Measurements from ENCODE around the gene L3MBTL2. TPM values are rescaled to one million over a fixed set of nuclear protein-coding genes. Genes with fewer than 3 reads are reported as not detected.
A peak's percentile ranks its signal among the peaks of the same experiment; 100 is the strongest.

The L3MBTL2 gene
- total and polyA plus RNA-seq, 9 of the 15 experiments (the other 6 are each of a cell fraction or from before 2014, with no cell fraction given), result 10.3 to 23.1 (median 18.6) TPM

DNA sequence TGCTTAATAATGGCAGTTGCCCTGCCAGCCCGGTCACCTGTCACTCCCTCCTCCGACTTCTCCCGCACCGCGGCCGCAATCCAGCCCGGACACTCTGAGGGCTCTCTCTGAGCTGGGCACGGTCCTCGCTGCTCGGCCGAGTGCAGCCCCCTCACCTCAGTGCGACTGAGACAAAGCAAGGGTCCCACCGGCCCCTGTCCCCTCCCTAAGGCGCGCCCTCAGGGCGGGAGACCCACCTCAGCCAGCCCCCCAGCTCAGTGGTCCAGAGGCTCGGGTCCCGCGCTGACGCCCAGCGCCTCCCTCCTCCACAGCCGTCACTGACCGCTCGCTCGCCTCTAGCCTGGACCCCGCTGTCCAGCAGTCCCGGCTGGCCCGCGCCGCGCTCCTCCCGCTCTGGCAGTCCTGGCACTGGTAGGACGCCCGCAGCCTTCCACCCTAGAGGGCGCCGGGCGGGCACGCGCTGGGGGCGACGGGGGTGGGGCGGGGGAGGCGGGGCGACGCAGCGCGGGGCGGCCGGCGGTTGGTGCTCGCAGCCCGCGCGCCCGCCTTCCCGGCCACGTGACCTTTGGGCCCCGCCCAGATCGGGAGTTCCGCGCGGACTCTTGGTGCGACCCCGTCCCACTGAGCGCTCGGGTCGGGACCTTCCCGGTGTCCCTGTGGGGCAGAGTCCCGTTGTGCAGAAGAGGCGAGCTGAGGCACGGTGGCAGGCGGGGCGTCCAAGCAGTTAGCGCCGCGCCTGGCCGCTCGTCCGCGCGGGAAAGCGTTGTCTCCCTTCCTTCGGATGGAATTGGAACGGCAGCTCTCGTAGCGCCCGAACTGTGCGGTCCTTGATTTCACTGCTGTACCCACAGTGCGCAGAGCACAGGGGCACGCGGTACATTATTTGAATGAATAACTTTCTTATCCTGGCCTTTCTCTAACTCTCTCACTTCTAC lies 7.8 kb upstream of the L3MBTL2 start (continued):
- TF ChIP-seq, protein P1, sequence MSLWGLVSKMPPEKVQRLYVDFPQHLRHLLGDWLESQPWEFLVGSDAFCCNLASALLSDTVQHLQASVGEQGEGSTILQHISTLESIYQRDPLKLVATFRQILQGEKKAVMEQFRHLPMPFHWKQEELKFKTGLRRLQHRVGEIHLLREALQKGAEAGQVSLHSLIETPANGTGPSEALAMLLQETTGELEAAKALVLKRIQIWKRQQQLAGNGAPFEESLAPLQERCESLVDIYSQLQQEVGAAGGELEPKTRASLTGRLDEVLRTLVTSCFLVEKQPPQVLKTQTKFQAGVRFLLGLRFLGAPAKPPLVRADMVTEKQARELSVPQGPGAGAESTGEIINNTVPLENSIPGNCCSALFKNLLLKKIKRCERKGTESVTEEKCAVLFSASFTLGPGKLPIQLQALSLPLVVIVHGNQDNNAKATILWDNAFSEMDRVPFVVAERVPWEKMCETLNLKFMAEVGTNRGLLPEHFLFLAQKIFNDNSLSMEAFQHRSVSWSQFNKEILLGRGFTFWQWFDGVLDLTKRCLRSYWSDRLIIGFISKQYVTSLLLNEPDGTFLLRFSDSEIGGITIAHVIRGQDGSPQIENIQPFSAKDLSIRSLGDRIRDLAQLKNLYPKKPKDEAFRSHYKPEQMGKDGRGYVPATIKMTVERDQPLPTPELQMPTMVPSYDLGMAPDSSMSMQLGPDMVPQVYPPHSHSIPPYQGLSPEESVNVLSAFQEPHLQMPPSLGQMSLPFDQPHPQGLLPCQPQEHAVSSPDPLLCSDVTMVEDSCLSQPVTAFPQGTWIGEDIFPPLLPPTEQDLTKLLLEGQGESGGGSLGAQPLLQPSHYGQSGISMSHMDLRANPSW (CRISPR knock-in tag; IDR thresholded peaks at IDR 0.05), result no peak
- TF ChIP-seq ZKSCAN1 (IDR thresholded peaks at IDR 0.05; ENCODE audit: low read depth, low read length) (no peak), IFI16 (CRISPR knock-in tag; IDR thresholded peaks at IDR 0.05) (no peak), L3MBTL2 (IDR thresholded peaks at IDR 0.05) (peak; percentile 84; the same call in 1 of the 2 replicates), IRF2 (CRISPR knock-in tag; IDR thresholded peaks at IDR 0.05) (no peak), KDM4B (IDR thresholded peaks at IDR 0.05; ENCODE audit: borderline replicate concordance in 2 of 2, low read depth in 1 of 2) (no peak), HCFC1 (IDR thresholded peaks at IDR 0.05; ENCODE audit: low read depth, low read length) (no peak), CBX1 (IDR thresholded peaks at IDR 0.05; ENCODE audit: low read depth) (no peak), E2F3 (CRISPR knock-in tag; IDR thresholded peaks at IDR 0.05) (peak; percentile 80; the same call in 1 of the 2 replicates), RBBP5 (IDR thresholded peaks at IDR 0.05; ENCODE audit: borderline replicate concordance, insufficient read depth, low read length, poor library complexity, severe bottlenecking) (peak; percentile 71), MXI1 (IDR thresholded peaks at IDR 0.05; ENCODE audit: low read depth, low read length) (no peak), NRF1 (conservative IDR thresholded peaks at IDR 0.05 in 1 of 2, IDR thresholded peaks at IDR 0.05 in 1 of 2) (peak in 1 of 2 experiments; percentile 36; a peak in 2 of 4 replicates), TOE1 (IDR thresholded peaks at IDR 0.05; ENCODE audit: borderline replicate concordance) (peak; percentile 81; the same call in 1 of the 2 replicates), TOE1 (CRISPR knock-in tag; IDR thresholded peaks at IDR 0.05; ENCODE audit: borderline replicate concordance, low read depth) (no peak)
- TF ChIP-seq, protein P2, sequence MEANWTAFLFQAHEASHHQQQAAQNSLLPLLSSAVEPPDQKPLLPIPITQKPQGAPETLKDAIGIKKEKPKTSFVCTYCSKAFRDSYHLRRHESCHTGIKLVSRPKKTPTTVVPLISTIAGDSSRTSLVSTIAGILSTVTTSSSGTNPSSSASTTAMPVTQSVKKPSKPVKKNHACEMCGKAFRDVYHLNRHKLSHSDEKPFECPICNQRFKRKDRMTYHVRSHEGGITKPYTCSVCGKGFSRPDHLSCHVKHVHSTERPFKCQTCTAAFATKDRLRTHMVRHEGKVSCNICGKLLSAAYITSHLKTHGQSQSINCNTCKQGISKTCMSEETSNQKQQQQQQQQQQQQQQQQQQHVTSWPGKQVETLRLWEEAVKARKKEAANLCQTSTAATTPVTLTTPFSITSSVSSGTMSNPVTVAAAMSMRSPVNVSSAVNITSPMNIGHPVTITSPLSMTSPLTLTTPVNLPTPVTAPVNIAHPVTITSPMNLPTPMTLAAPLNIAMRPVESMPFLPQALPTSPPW (CRISPR knock-in tag; IDR thresholded peaks at IDR 0.05), result peak; percentile 96
- TF ChIP-seq, protein P3, sequence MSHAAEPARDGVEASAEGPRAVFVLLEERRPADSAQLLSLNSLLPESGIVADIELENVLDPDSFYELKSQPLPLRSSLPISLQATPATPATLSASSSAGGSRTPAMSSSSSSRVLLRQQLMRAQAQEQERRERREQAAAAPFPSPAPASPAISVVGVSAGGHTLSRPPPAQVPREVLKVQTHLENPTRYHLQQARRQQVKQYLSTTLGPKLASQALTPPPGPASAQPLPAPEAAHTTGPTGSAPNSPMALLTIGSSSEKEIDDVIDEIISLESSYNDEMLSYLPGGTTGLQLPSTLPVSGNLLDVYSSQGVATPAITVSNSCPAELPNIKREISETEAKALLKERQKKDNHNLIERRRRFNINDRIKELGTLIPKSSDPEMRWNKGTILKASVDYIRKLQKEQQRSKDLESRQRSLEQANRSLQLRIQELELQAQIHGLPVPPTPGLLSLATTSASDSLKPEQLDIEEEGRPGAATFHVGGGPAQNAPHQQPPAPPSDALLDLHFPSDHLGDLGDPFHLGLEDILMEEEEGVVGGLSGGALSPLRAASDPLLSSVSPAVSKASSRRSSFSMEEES (CRISPR knock-in tag; IDR thresholded peaks at IDR 0.05), result peak; percentile 81
- TF ChIP-seq, protein P4, sequence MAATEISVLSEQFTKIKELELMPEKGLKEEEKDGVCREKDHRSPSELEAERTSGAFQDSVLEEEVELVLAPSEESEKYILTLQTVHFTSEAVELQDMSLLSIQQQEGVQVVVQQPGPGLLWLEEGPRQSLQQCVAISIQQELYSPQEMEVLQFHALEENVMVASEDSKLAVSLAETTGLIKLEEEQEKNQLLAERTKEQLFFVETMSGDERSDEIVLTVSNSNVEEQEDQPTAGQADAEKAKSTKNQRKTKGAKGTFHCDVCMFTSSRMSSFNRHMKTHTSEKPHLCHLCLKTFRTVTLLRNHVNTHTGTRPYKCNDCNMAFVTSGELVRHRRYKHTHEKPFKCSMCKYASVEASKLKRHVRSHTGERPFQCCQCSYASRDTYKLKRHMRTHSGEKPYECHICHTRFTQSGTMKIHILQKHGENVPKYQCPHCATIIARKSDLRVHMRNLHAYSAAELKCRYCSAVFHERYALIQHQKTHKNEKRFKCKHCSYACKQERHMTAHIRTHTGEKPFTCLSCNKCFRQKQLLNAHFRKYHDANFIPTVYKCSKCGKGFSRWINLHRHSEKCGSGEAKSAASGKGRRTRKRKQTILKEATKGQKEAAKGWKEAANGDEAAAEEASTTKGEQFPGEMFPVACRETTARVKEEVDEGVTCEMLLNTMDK (IDR thresholded peaks at IDR 0.05; ENCODE audit: borderline replicate concordance, insufficient read depth, low read depth, low read length, poor library complexity, severe bottlenecking), result peak; percentile 26

Measured in K562 (cell line).